HEK293T (cell line): ENCODE results near the gene RXRG.

Experiments
- ARNT ChIP-seq: fragments of 450-650 bp; IDR thresholded peaks from 2 replicates; pipeline ENCODE4 v1.6.1; 2017; ENCODE audit warnings: mild to moderate bottlenecking
- ELF4 ChIP-seq: fragments of 450-650 bp; IDR thresholded peaks from 2 replicates; pipeline ENCODE4 v1.6.1; 2017; ENCODE audit warnings: antibody characterized with exemption
- FOXM1 ChIP-seq: fragments of 450-650 bp; IDR thresholded peaks from 2 replicates; pipeline ENCODE4 v1.6.1; 2017; ENCODE audit warnings: mild to moderate bottlenecking, borderline replicate concordance
- L3MBTL2 ChIP-seq: fragments of 450-650 bp; conservative IDR thresholded peaks from 2 replicates; pipeline ENCODE4 v1.6.1; 2016; ENCODE audit warnings: mild to moderate bottlenecking
- SUZ12 ChIP-seq: fragments of 450-650 bp; IDR thresholded peaks from 2 replicates; pipeline ENCODE4 v1.6.1; 2016; ENCODE audit warnings: mild to moderate bottlenecking
- TARDBP ChIP-seq: fragments of 450-650 bp; IDR thresholded peaks from 2 replicates; pipeline ENCODE4 v1.6.1; 2016

DNA sequence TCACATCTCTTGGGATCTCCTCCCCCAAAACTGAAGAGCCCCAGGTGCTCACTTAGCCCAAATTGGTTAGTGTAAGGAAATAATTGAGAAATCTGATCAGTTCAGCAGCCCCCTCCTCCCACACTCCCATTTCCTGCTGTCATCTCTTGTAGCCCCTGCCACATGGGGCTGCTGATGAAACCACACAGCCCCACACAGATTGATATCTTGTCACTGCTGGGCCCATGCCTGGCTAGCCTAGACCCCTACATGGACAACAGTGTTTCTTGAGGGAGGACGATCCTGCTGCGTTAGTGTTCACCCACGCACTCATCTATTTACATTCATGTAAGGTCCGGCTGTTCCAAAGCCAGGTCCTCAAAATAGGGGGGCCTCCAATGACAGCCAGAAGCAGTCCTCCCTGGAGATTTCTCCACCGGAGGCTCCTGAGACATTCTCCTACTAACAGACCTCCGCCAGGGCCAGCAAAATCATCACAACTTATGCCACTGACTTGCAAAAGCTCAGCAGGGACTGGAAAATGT is 23.9 kb upstream of the RXRG start:
- TF ChIP-seq ELF4 (no peak), FOXM1 (no peak), L3MBTL2 (no peak), ARNT (no peak), TARDBP (no peak), SUZ12 (no peak)
